Mesenteric fat pad (tissue), 1 donor: ENCODE data around the gene TMEM147. TPM values are rescaled to one million over a fixed set of nuclear protein-coding genes. Genes with fewer than 3 reads are reported as not detected.
A peak's percentile ranks its signal among the peaks of the same experiment; 100 is the strongest.

ENCODE experiments used
- DNase-seq: peaks from one replicate; pipeline ENCODE4 v3.0.0-alpha.2; 2020; ENCODE audit warnings: low spot score
- long read RNA-seq: library from polyadenylated mRNA; unstranded; transcript quantifications from one replicate; pipeline ENCODE4 v2.0.0, GENCODE V29; 2020
- total RNA-seq: library from RNA; stranded (reverse); fragmentation: NEBNext Ultra II Directional; extraction: Animal tissue kit (Norgen Biotek cat#: 25700); gene quantifications from one replicate; pipeline ENCODE4 v1.2.1, GENCODE V29; 2021
- donor health status: DM: yes; HTN: yes; CAD: no.

Gene TMEM147
- 86.8 TPM for total RNA-seq
- long read RNA-seq, transcript TMEM147-201 (7 exons, 899 nt): major isoform, 31 of 46 reads
- long read RNA-seq, partial matches to known transcripts: 4 of 46 reads
- long read RNA-seq, other reads (novel, unspliced or antisense): 4 of 46 reads

- DNase-seq: peak; percentile 97
These were observed at the start of gene TMEM147 for GRCh38 chr19:35545001-35545854. Gene TMEM147, plus strand, starts transcription at chr19:35545626. Its CDS starts 114 bp downstream, at chr19:35545740.

GRCh38 chr19:35497406-35497805 is 48.0 kb upstream of the TMEM147 start:
- DNase-seq: no peak

GRCh38 chr19:35498220-35498619 is 47.2 kb upstream of the TMEM147 start:
- DNase-seq: no peak

DNA sequence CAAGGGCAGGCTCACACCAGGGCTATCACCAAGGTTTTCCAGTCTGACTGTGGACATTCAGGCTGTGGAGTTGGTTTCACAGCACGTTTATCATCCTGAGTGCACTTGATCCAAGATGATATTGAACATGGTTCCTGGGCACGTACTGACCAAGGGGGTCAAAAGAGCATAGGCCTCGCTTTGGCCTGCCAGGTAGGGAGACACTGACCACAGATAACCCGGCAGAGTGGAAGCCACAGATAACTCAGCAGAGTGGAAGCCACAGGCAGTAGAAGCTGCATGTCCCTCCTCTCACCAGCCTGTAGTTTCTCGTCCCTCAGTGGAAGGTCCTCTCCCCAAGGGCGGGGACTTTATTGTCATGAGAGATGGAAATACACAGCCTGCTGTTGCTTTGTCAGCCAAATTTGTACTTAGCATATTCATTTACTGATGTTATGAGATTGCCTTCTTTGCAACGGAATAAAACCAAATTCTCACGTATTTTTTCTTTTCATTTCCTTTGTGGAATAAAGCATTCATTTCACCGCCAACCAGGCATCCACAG is 46.4 kb upstream of the TMEM147 start:
- no peak for DNase-seq

GRCh38 chr19:35500611-35501010 is 44.8 kb upstream of the TMEM147 start:
- DNase-seq: no peak

DNA sequence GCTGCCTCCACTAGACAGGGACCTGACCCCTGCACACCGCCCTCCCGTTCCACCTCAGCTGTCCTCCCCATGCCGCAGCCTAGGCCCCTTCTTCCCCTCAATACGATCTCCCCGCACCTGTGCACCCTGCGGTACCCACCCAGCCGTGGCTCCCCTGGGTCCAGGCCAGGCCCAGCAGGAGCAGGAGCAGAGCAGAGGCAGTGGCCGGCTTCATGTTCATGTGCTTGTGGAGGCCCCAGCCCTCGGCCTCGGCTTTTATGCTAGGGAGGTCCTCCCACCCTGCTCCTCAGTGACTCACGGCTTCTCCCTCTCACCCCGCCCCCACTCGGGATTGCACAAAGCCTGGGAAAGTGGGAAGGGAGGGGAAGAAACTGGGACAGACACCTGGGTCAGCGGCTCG is 43.7 kb upstream of the TMEM147 start:
- DNase-seq: no peak

DNA sequence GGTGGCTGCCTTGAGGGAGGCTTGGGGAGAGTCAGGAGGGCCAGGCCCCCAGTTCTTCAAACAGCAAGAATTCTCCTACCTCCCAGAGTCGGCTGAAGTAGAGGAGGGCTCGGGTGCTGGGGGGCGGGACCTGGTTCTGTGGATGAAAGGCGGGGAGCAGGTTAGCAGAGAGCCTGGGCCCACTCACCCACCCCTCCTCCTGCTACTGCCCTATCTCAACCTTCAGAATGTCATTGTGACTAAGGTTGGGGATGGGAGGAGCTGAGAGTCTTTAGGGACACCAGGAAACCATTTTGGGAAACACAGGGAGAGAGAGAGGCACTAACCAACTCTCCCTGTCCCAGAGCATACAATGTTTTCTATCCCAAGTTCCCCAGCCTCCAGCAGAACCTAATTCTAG is 42.7 kb upstream of the TMEM147 start:
- no peak for DNase-seq

DNA sequence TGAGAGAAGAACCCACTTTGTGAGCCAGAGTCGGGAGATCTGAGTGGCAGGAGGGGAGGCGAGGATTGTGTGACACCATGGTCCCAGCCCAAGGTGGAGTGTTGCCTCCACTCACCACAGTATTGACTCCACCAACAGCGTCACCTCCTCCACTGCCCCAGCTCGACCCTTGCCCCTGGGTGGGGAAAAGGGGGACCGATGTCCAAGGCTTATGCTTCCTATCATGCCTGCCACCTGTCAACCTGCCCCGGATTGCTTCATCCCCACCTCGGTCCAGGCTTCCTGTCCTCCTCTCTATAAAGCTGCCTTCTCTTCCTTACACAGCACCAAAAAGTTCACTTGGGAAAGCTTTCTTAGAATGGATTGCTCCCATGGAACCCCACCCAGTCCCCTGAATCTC is 39.4 kb upstream of the TMEM147 start:
- DNase-seq: no peak

DNA sequence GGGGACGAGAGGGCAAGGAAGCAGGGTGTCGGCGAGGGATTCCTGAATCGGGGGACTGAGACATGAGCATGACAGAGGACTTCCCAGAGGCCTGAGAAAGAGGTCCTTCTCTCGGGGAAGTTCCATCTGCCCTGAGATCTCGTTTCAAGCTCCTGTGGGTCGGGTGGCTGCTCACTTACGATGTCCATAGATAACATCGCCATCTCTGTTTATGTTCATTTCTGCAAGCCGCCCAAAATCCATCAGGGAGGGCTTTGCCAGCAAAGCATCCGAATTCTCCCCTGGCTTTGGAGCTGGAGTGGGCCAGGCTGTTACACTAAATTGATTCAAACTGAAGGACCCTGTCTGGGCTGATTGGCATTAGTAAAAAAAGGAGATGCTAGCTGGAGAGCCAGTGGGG is 37.9 kb upstream of the TMEM147 start:
- DNase-seq: no peak

DNA sequence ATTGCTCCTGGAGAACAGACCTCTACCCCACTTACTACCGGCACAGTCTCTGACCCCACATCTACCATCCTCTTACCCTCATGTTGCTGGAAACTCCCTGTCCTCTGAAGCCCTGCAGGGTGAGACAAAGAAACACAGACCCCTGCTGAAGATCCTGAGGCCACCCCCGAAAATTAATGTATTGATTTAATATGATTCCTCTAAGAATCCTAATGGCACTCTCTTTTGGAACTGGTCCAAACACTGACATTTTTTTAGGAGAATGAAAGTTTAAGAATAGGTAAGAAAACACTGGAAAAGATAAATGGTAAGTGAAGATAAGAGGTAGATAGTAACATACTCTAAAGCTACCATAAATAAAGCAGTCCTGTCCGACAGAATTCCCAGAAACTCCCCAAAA is 37.3 kb upstream of the TMEM147 start:
- DNase-seq: no peak

DNA sequence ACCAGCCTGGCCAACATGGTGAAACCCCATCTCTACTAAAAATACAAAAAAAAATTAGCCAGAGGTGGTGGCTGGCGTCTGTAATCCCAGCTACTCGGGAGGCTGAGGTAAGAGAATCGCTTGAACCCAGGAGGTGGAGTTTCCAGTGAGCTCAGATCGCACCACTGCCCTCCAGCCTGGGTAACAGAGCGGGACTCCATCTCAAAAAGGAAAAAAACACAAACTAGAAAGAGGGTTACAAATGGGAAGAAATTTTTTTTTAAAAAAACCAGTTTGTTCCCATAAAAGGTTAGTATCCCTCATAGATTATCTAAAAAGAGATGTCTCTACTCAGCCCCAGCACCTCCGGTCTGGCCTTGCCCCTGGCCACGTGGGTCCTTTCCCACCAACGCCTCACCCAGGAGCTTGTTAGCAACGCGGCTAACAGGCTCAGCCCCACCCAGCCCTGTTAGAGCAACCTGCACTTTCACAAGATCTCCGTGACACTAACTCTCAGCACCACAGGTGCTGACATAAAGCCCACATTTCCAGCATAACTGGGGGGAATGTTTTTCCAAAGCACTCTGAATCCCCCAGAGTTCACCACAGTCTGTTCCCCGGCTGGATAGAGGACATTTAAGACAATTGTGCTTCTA is 36.3 kb upstream of the TMEM147 start:
- DNase-seq: no peak

DNA sequence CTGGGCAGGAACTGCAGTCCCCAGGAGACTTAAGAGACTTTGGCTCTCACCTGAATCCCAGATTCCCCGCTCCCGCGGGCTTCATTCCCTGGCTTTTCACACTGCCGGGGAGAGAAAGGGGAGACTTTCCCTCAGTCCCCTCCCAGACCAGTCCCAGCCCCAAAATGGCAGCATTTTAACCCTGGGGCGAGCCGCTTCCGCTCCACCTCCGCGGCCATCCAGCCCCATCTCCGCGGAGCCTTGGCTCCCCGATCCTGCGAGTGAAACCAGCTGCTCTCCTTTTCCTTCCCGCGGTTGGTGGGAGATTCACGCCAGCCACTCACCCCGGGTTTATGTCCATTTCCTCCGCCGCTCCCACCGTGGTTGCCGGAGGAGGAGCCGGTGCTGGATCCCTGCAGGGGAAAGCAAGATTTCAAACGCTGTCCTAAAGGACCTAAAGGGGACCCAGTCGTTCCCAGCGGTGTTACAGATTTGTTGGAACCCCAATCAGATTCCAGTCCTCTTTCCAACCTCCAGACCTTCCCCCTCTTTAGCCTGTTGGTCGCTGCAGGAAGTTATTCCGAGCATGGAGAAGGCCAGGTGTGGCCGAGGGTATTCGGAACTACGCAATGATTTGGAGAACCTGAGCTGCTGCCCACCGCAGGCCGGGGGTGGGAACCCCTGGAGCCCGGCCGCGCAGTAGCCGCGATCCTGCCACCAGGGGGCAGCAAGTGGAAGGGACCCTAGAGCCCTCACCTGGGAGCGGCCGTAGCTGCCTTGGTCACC is 35.4 kb upstream of the TMEM147 start:
- DNase-seq: no peak

DNA sequence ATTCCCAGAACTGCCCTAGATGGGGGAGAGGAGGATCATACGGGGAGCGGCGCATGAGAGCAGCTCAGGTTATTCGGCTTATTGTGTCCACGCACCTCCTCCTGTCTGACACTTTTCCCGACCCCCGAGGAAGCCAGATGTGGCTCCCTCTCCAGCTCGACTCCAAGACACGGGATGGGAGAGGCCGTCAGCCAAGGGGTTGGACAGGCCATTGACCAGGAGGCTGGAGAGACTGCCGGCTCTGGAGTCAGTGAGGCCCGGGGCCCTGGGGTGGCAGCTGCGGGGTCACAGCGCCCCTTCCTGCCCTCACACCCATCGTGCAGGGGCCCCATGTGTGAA is 34.8 kb upstream of the TMEM147 start:
- no peak for DNase-seq

GRCh38 chr19:35511337-35511736 is 34.1 kb upstream of the TMEM147 start:
- DNase-seq: no peak

- no peak for DNase-seq
These were observed 32.4 kb upstream of the TMEM147 start for GRCh38 chr19:35512831-35513627.

DNA sequence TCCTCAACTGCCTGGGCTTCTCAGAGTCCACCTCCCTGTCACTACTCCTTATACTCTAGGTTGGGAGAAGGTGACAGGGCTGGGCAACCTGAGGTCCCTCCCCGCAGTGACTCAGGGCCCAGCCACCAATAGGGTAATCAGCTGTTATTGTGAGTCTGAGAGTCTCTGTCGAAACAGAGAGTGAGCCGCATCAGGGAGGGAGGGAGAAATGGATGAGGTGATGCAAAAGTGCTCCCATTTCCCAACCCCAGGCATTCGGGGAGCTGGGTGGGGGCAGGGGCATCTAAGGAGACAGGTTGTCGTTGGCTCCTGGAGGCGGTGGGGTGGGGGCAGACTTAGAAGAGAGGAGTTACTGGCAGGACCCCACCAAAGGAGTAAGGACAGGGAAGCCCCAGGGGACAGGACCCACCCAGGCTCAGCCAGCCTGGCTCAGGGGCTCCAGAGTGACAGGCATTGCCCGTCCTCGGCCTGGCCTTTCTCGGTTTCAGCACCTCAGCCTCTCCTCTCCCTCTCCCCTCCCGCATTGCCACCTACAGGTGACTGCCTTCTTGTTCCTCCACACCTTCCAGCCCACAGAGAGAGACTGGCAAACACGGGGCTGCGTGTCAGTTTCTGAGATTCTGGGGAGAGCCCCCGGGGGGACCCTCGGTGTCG is 31.7 kb upstream of the TMEM147 start, which contains the start of gene DMKN:
TSS of gene DMKN (minus strand) at position 22 of the 654 bp plus-strand sequence. CDS start 174 bp downstream, outside the sequence.
- DNase-seq: no peak

- DNase-seq: no peak
These were observed 31.1 kb upstream of the TMEM147 start for GRCh38 chr19:35514282-35514809.

DNA sequence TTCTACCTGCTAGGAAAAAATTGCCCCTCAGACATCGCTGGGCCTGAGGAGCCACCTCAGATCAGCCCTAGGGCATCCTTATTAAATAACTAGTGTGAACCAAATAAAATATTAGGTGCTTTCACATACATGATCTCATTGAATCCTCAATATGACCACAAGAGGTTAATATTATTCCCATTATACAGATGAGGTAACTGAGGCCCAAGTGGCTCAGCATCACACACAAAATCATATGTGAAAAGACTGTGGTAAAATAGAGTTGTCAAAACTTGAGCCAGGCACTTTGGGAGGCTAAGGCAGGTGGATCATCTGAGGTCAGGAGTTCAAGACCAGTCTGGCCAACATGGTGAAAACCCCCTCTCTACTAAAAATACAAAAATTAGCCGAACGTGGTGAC is 29.1 kb upstream of the TMEM147 start:
- DNase-seq: no peak

DNA sequence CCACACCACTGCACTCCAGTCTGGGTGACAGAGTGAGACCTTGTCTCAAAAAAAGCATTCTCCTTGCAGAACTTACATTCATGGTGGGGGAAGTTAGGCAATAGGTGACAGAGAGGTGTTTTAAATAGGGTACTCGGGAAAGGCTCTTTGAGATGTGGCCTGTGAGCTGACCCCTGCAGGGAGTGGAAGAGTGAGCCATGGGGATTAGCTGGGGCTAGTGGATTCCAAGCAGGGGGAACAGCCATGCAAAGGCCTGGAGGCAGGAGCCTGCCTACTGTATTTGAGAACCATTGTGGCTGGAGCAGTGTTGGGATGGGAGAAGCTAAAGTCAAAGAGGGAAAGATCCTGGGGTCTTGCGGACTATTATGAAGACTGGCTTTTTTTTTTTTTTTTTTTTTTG is 28.1 kb upstream of the TMEM147 start:
- no peak for DNase-seq

- DNase-seq: no peak
These were observed 27.1 kb upstream of the TMEM147 start for GRCh38 chr19:35518313-35518712.
